ENCODE measurements around the gene SEZ6. TPM values are rescaled to one million over a fixed set of nuclear protein-coding genes. Genes with fewer than 3 reads are reported as not detected.

SEZ6 gene
- total and polyA plus RNA-seq, 8 donors = under 0.01 to 21.4 (median 0.37) TPM; not detected in 2

DNA sequence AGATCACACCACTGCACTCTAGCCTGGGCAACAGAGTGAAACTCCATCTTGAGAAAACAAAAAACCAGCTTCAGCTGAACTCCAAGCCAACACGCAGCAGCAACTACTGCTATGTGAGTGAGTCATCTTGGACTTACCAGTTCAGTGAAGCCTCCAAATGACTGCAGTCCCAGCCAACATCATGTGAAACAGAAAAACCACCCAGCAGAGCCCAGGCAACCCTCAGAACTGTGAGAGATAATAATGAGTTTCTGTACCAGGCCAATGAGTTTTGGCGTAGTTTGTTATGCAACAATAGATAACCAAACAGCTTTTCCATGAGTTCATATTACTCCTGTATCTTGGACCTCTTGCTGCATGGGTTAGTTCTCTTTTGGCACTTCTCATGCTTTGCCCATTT lies 77.8 kb downstream of the SEZ6 start:
- no peak overlapping the region for H3K27ac ChIP-seq
- H3K4me1 ChIP-seq = peaks cover 10 to 71% (median 36%) of the 10 kb centered on the region in 4 donors
- intact Hi-C loops (cut with DNase I; ENCODE audit: low total_unique reads) = no loop called here
- 93 to 96% (median 94%) methylated on average over 2 of the region's 2 CpGs for WGBS, 5 donors
- no peak for TF ChIP-seq POLR2A (IDR thresholded peaks at IDR 0.05)
- TF ChIP-seq POLR2AphosphoS5 (IDR thresholded peaks at IDR 0.05) = no peak
- TF ChIP-seq EP300 (IDR thresholded peaks at IDR 0.05) = no peak
- TF ChIP-seq, protein P1, sequence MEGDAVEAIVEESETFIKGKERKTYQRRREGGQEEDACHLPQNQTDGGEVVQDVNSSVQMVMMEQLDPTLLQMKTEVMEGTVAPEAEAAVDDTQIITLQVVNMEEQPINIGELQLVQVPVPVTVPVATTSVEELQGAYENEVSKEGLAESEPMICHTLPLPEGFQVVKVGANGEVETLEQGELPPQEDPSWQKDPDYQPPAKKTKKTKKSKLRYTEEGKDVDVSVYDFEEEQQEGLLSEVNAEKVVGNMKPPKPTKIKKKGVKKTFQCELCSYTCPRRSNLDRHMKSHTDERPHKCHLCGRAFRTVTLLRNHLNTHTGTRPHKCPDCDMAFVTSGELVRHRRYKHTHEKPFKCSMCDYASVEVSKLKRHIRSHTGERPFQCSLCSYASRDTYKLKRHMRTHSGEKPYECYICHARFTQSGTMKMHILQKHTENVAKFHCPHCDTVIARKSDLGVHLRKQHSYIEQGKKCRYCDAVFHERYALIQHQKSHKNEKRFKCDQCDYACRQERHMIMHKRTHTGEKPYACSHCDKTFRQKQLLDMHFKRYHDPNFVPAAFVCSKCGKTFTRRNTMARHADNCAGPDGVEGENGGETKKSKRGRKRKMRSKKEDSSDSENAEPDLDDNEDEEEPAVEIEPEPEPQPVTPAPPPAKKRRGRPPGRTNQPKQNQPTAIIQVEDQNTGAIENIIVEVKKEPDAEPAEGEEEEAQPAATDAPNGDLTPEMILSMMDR (IDR thresholded peaks at IDR 0.05) = no peak
- no peak for DNase-seq
- H3K27me3 ChIP-seq = no peaks in the 10 kb centered on the region
- peaks cover 12 to 51% (median 38%) of the 10 kb centered on the region in 4 donors for H3K36me3 ChIP-seq
- H3K4me3 ChIP-seq = no peak overlapping the region
- peaks cover 0 to 7% (median 0%) of the 10 kb centered on the region in 4 donors for H3K9me3 ChIP-seq

DNA sequence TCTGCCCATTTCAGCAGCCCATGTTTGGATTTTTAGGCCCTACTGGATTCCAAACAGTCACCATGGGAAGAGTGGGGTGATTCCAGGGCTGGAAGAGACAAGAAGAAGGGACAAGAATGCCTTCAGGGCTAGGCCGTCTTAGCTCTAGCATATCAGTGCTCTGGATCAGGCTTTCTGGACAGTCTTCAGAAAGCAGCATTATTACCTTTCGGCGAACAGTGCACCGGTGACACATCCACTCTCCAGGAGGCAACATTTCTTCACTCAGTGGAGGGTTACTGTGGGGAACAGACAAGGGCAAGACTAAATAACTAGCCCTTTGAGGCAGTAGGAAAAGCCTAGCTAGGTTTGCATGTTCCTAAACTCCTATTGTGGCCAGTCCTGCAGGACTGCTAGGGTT lies 79.0 kb downstream of the SEZ6 start:
- H3K4me3 ChIP-seq = no peak overlapping the region
- H3K27me3 ChIP-seq = no peaks in the 10 kb centered on the region
- 86 to 92% (median 90%) methylated on average over 4 of the region's 4 CpGs for WGBS, 5 donors
- no peak for DNase-seq
- peak overlapping the region; percentile 7 to 73 (median 68) for H3K27ac ChIP-seq
- peaks cover 0 to 7% (median 0%) of the 10 kb centered on the region in 4 donors for H3K9me3 ChIP-seq
- TF ChIP-seq POLR2AphosphoS5 (IDR thresholded peaks at IDR 0.05) (no peak), EP300 (IDR thresholded peaks at IDR 0.05) (no peak)
- TF ChIP-seq, protein P1 (IDR thresholded peaks at IDR 0.05) = no peak
- intact Hi-C loops (cut with DNase I; ENCODE audit: low total_unique reads) = no loop called here
- peaks cover 10 to 60% (median 36%) of the 10 kb centered on the region in 4 donors for H3K4me1 ChIP-seq
- peaks cover 13 to 64% (median 48%) of the 10 kb centered on the region in 4 donors for H3K36me3 ChIP-seq

DNA sequence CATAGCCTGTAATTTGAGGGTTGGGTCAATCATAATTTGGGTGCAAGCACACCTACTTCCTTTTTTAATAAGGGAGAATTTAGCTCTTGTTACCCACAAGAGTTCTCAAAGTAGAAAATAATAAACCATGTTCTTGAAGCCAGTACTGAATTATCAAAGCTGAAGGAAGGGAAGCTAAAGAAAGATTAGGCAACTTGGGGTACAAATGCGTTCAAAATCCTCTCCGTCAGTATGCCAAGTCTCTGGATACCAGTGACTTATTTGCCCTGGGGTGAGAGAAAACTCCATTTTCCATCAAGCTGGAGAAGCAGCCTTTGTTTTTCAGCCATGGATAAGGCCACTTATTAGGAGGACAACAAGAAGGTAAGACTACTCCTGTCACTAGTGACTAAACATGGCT lies 79.5 kb downstream of the SEZ6 start:
- Histone ChIP-seq H3K9me3 (peaks cover 0 to 7% (median 0%) of the 10 kb centered on the region in 4 donors), H3K36me3 (peaks cover 17 to 68% (median 52%) of the 10 kb centered on the region in 4 donors), H3K27ac (peak overlapping the region; percentile 7 to 73 (median 68)), H3K27me3 (no peaks in the 10 kb centered on the region), H3K4me3 (no peak overlapping the region), H3K4me1 (peaks cover 10 to 60% (median 35%) of the 10 kb centered on the region in 4 donors)
- intact Hi-C loops (cut with DNase I; ENCODE audit: low total_unique reads) = no loop called here
- 69 to 90% (median 80%) methylated on average over 2 of the region's 2 CpGs for WGBS, 5 donors
- DNase-seq = no peak
- TF ChIP-seq, protein P1 (IDR thresholded peaks at IDR 0.05) = no peak

DNA sequence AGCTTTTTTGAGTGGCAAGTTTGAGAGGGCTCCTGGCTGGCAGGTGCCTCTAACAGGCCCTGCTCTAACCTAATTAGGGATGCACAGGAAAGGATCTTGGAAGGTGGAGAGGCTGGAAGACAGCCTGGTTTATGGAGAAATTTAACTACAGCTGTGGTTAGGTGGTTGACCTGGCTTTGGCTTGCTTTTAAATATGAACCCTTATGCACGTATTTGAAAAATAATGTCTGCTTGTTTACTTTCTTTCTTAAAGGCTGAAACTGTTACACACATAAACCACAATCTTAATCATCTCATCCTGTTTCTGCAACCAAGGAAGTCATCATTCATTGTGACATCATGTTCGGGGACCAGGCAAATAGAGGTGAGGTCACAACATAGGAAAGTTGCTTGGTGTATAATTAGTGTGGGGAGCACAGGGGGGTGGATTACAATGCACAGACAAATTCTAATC lies 79.9 kb downstream of the SEZ6 start:
- Histone ChIP-seq H3K27ac (peak overlapping the region; percentile 61 to 73 (median 68)), H3K4me3 (no peak overlapping the region), H3K4me1 (peaks cover 10 to 59% (median 35%) of the 10 kb centered on the region in 4 donors), H3K27me3 (no peaks in the 10 kb centered on the region), H3K9me3 (peaks cover 0 to 7% (median 0%) of the 10 kb centered on the region in 4 donors), H3K36me3 (peaks cover 21 to 73% (median 56%) of the 10 kb centered on the region in 4 donors)
- intact Hi-C loops (cut with DNase I; ENCODE audit: low total_unique reads) = no loop called here
- WGBS, 5 donors = 21 to 30% (median 27%) methylated on average over 2 of the region's 2 CpGs
- peak in 1 of 2 donors; percentile 71 for DNase-seq
- TF ChIP-seq EP300 (IDR thresholded peaks at IDR 0.05) (no peak), POLR2AphosphoS5 (IDR thresholded peaks at IDR 0.05) (peak in 2 of 3 donors; percentile 42 to 47), POLR2A (IDR thresholded peaks at IDR 0.05) (no peak)

DNA sequence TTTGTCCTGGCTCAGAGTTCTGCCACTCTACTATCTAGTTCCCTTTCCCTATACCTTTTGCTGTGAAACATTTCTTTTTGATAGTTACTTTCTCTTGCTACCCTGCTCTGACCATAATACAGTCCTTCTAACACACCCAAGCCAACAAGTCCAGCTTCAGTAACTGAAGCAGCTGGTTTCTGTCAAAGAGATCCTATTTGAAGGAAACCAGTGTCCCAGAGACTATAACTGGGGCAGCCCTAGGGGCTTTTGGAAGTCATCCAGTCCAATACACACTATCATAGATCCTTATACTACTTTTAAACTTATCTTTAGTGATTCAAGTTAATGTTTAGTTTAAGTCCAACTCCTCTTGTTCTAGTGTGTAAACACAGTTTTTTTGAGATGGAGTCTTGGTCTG lies 85.6 kb downstream of the SEZ6 start:
- TF ChIP-seq POLR2AphosphoS5 (IDR thresholded peaks at IDR 0.05) (no peak), POLR2A (IDR thresholded peaks at IDR 0.05) (no peak), EP300 (IDR thresholded peaks at IDR 0.05) (no peak)
- TF ChIP-seq, protein P1 (IDR thresholded peaks at IDR 0.05) = no peak
- H3K27me3 ChIP-seq = no peaks in the 10 kb centered on the region
- peak overlapping the region in 1 of 5 donors; percentile 1 for H3K27ac ChIP-seq
- H3K4me1 ChIP-seq = peaks cover 0 to 25% (median 13%) of the 10 kb centered on the region in 4 donors
- H3K4me3 ChIP-seq = no peak overlapping the region
- H3K36me3 ChIP-seq = peaks cover 61 to 100% (median 100%) of the 10 kb centered on the region in 4 donors
- intact Hi-C loops (cut with DNase I; ENCODE audit: low total_unique reads) = no loop called here
- no peak for DNase-seq
- no peaks in the 10 kb centered on the region for H3K9me3 ChIP-seq

All from stomach (tissue), 9 donors.